ENCODE data around the gene SCN7A.

- TF ChIP-seq RCOR1 (IDR thresholded peaks at IDR 0.05; ENCODE audit: insufficient replicate concordance, low read length) (no peak), POLR2A (IDR thresholded peaks at IDR 0.05; ENCODE audit: low read depth, low read length) (no peak), CEBPB (IDR thresholded peaks at IDR 0.05; ENCODE audit: low read depth, low read length) (no peak), BHLHE40 (IDR thresholded peaks at IDR 0.05; ENCODE audit: low read depth, low read length) (no peak), RFX5 (IDR thresholded peaks at IDR 0.05; ENCODE audit: low read depth, low read length) (no peak), USF2 (IDR thresholded peaks at IDR 0.05; ENCODE audit: low read depth, low read length) (no peak), ELK1 (IDR thresholded peaks at IDR 0.05; ENCODE audit: borderline replicate concordance, low read depth, low read length) (no peak), MAZ (IDR thresholded peaks at IDR 0.05; ENCODE audit: borderline replicate concordance, low read depth, low read length) (no peak), CHD1 (IDR thresholded peaks at IDR 0.05; ENCODE audit: low read depth, low read length) (no peak), MAFK (IDR thresholded peaks at IDR 0.05; ENCODE audit: low read depth, low read length) (no peak)
- TF ChIP-seq, protein P1, sequence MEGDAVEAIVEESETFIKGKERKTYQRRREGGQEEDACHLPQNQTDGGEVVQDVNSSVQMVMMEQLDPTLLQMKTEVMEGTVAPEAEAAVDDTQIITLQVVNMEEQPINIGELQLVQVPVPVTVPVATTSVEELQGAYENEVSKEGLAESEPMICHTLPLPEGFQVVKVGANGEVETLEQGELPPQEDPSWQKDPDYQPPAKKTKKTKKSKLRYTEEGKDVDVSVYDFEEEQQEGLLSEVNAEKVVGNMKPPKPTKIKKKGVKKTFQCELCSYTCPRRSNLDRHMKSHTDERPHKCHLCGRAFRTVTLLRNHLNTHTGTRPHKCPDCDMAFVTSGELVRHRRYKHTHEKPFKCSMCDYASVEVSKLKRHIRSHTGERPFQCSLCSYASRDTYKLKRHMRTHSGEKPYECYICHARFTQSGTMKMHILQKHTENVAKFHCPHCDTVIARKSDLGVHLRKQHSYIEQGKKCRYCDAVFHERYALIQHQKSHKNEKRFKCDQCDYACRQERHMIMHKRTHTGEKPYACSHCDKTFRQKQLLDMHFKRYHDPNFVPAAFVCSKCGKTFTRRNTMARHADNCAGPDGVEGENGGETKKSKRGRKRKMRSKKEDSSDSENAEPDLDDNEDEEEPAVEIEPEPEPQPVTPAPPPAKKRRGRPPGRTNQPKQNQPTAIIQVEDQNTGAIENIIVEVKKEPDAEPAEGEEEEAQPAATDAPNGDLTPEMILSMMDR (conservative IDR thresholded peaks at IDR 0.05; ENCODE audit: low read depth, low read length), result no peak
Observed at GRCh38 chr2:166513952-166514351, 19.9 kb upstream of the SCN7A start.
